Body of pancreas (tissue), 4 donors: ENCODE data around the gene CCDC89. TPM values are rescaled to one million over a fixed set of nuclear protein-coding genes. Genes with fewer than 3 reads are reported as not detected.

Experiments used
- ATAC-seq: fragments of 150-250 bp; one replicate; pipeline ENCODE4 v1.9.1; 2016
- DNase-seq, 4 donors: peaks; one replicate each; pipeline ENCODE4 v3.0.0-alpha.2; 2019
- H3K27ac ChIP-seq, 4 donors: fragments of 200-600 bp; sonication (generic); 1 replicate in 3 of 4; 2 replicates in 1 of 4; pipeline versions ENCODE4 v1.5.1 to v1.6.1; 2016 to 2019; ENCODE audit warnings: mild to moderate bottlenecking in 1 of 4, mixed read lengths in 1 of 4, moderate library complexity in 1 of 4
- H3K27me3 ChIP-seq, 2 donors: fragments of 200-600 bp; sonication (generic); one replicate each; pipeline ENCODE4 v1.6.0; 2016; ENCODE audit warnings: mild to moderate bottlenecking in 1 of 2
- H3K36me3 ChIP-seq, 2 donors: fragments of 200-600 bp; sonication (generic); replicated peaks in 1 of 2; 2 replicates each; pipeline ENCODE4 v1.5.1; 2016; ENCODE audit warnings: low read depth in 2 of 2; ENCODE audit not compliant: insufficient read depth in 1 of 2
- H3K4me1 ChIP-seq: fragments of 200-600 bp; sonication (generic); one replicate; pipeline ENCODE4 v1.6.0; 2016
- H3K4me3 ChIP-seq, 2 donors: fragments of 200-600 bp; sonication (generic); 1 replicate in 1 of 2; 2 replicates in 1 of 2; pipeline ENCODE4 v1.5.1; 2016 to 2019
- H3K9me3 ChIP-seq, 3 donors: fragments of 200-600 bp; sonication (generic); 1 replicate in 2 of 3; 2 replicates in 1 of 3; pipeline ENCODE4 v1.5.1; 2016
- CTCF ChIP-seq, 7 experiments: fragments of 450-650 bp in 4 of 7; fragments of 200-600 bp in 3 of 7; sonication (generic) in 3 of 7; IDR thresholded peaks; one replicate each; pipeline ENCODE4 v1.5.1; 2016 to 2019; ENCODE audit warnings: antibody characterized with exemption in 7 of 7
- POLR2A ChIP-seq, 3 donors: fragments of 450-650 bp; IDR thresholded peaks; one replicate each; pipeline ENCODE4 v1.6.1; 2016; ENCODE audit warnings: antibody characterized with exemption in 3 of 3, mild to moderate bottlenecking in 2 of 3
- WGBS, 2 donors: methylation state at CpG; one replicate each; pipeline ENCODE4 v1.1.5; 2017; 5-methylcytosine and 5-hydroxymethylcytosine counted together
- intact Hi-C: fragments of 100-400 bp; cut with DNase I; formaldehyde crosslinking; loops from one replicate; pipeline ENCODE4 v1.15.1; 2023
- total RNA-seq, 2 donors: library from RNA; depleted of rRNA; stranded (reverse); fragments of >200 nt; gene quantifications; one replicate each; pipeline ENCODE4 v1.1.0, GENCODE V29; 2016

Gene CCDC89
- total RNA-seq, 2 donors from 2014 or later = not detected

DNA sequence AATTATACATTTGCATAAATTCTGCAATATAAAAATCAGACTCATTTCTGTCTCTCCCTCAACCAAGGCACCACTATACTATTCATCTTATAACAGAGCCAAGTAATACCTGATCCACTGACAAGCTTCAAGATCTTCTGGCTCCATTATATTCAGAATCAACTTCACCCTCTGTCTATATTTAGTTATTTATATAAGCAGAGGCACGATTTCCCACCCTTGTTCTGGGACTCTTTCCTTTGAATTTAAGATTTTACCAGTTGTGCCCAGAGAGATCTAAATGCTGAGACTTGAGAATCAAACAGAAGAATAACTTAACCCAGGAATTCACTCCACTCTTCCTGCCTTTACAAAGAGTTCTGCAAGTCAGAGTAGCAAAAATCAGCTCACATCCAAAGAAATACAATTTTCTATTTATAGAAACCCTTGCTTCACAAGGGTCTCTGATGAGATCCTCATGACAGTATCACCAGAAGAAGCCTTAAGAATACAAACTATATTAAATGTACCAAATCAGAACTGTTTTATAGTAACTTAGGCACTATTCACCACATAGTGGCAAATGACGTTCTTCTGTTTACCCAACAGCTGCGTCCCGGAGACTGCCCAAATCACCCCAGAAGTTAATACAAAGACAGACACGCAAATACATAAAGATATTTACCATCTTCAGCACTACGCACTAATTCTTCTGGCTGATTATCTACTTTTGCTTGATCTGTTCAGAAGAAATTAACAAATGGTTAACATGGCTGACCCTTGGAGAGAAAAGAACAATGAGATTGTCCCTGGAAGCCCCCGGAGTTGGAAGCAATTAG is 32.3 kb upstream of the CCDC89 start:
- H3K9me3 ChIP-seq = no peaks in the 10 kb centered on the region
- no peaks in the 10 kb centered on the region for H3K27me3 ChIP-seq
- ATAC-seq (no peak), DNase-seq (no peak)
- intact Hi-C loops = no loop called here
- TF ChIP-seq CTCF (IDR thresholded peaks at IDR 0.05) = no peak
- no peak overlapping the region for H3K27ac ChIP-seq
- WGBS, 2 donors = 30 to 32% methylated on average over 7 of the region's 7 CpGs
- H3K36me3 ChIP-seq = no peaks in the 10 kb centered on the region
- no peak overlapping the region for H3K4me3 ChIP-seq
- no peaks in the 10 kb centered on the region for H3K4me1 ChIP-seq

DNA sequence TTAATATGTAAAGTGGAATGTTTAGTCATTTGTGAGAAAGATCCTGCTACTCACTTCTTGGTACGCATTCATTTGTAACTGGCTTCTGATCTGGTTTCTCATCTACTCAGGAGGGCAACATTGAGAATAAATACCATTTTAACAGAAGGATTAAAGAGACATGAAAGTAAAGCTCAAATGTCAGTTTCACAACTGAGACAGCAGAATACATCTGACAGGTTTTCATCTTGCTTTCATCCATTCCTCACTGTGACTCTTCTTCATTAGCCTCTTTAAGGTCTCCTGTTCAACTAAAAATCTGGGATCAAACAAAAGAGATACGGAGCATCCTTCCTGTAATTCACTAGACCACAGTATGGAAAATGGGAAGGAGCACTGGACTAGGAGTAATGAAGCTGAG is 31.4 kb upstream of the CCDC89 start:
- H3K27me3 ChIP-seq = no peaks in the 10 kb centered on the region
- H3K36me3 ChIP-seq = no peaks in the 10 kb centered on the region
- H3K9me3 ChIP-seq = no peaks in the 10 kb centered on the region
- H3K4me1 ChIP-seq = no peaks in the 10 kb centered on the region
- intact Hi-C loops = no loop called here
- TF ChIP-seq CTCF (IDR thresholded peaks at IDR 0.05) = no peak
- TF ChIP-seq POLR2A (IDR thresholded peaks at IDR 0.05) = no peak
- WGBS, 2 donors = 70 to 83% methylated on average over 2 of the region's 2 CpGs
- ATAC-seq = no peak
- H3K27ac ChIP-seq = no peak overlapping the region
- no peak for DNase-seq
- H3K4me3 ChIP-seq = no peak overlapping the region

DNA sequence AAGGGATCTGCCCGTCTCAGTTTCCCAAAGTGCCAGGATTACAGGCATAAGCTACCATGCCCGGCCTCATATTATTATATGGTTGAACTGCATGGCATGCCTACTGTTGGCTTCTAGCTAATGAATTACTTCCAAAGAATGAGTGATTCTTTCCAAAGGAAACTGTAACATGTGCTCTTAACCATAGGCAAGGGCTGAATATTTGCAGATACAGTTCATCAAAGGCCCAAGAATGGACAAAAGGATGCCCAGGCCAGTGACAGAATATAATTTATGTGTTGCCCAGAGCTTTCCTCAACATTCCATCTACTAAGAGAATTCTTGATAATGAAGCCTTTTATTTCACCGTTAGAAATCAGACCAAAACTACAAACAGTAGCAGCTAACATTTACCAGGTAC is 27.0 kb upstream of the CCDC89 start:
- intact Hi-C loops = no loop called here
- ATAC-seq = no peak
- Histone ChIP-seq H3K27ac (no peak overlapping the region), H3K36me3 (no peaks in the 10 kb centered on the region), H3K9me3 (no peaks in the 10 kb centered on the region), H3K4me3 (no peak overlapping the region), H3K4me1 (no peaks in the 10 kb centered on the region), H3K27me3 (no peaks in the 10 kb centered on the region)
- no peak for TF ChIP-seq CTCF (IDR thresholded peaks at IDR 0.05)
- TF ChIP-seq POLR2A (IDR thresholded peaks at IDR 0.05) = no peak
- DNase-seq = no peak
- WGBS, 2 donors = 74 to 92% methylated on average over 3 of the region's 3 CpGs

DNA sequence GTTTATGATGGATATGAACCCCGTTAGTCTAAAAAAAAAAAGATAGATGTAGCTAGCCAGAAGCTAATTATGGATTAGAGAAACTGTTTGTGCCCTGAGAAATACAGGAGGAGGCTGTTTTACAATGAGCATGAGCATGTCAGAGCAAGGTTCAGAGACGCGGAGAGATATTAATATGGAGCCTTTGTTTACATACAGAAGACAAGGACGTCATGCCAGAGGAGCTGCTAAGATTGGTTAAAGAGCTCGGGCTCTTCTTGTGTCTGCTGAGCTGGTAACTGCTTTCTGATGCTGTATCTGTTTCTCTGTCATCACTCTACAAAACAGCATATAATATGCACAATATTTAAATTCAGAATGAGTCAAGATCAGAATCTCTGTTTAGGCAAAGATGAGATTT is 24.9 kb upstream of the CCDC89 start:
- intact Hi-C loops = no loop called here
- Histone ChIP-seq H3K4me3 (no peak overlapping the region), H3K4me1 (no peaks in the 10 kb centered on the region), H3K36me3 (no peaks in the 10 kb centered on the region), H3K9me3 (no peaks in the 10 kb centered on the region), H3K27me3 (no peaks in the 10 kb centered on the region), H3K27ac (no peak overlapping the region)
- TF ChIP-seq CTCF (IDR thresholded peaks at IDR 0.05) (no peak), POLR2A (IDR thresholded peaks at IDR 0.05) (no peak)
- no peak for DNase-seq
- 51 to 53% methylated on average over 5 of the region's 5 CpGs for WGBS, 2 donors
- ATAC-seq = no peak
